Tibial artery (tissue), 4 donors: ENCODE results near the gene SMYD3.
A peak's percentile ranks its signal among the peaks of the same experiment; 100 is the strongest.

Experiments
- DNase-seq, 2 donors: peaks; one replicate each; pipeline ENCODE4 v3.0.0-alpha.2; 2019
- H3K27ac ChIP-seq, 2 donors: fragments of 200-600 bp; sonication (generic) in 1 of 2; 1 replicate in 1 of 2; 2 replicates in 1 of 2; pipeline ENCODE4 v1.5.1; 2018 to 2019; ENCODE audit warnings: mild to moderate bottlenecking in 1 of 2
- H3K27me3 ChIP-seq, 2 donors: fragments of 200-600 bp; sonication (generic) in 1 of 2; one replicate each; pipeline versions ENCODE4 v1.5.1 to v1.6.0; 2016 to 2019
- H3K36me3 ChIP-seq, 3 donors: fragments of 200-600 bp; sonication (generic) in 2 of 3; one replicate each; pipeline ENCODE4 v1.5.1; 2016 to 2019; ENCODE audit warnings: mild to moderate bottlenecking in 2 of 3
- H3K4me1 ChIP-seq, 4 donors: fragments of 200-600 bp; sonication (generic) in 2 of 4; 1 replicate in 3 of 4; 2 replicates in 1 of 4; pipeline ENCODE4 v1.5.1; 2016 to 2019
- H3K4me3 ChIP-seq, 2 donors: fragments of 200-600 bp; sonication (generic) in 1 of 2; 1 replicate in 1 of 2; 2 replicates in 1 of 2; pipeline ENCODE4 v1.5.1; 2018 to 2019; ENCODE audit warnings: mild to moderate bottlenecking in 2 of 2
- H3K9me3 ChIP-seq, 3 donors: fragments of 200-600 bp; sonication (generic) in 1 of 3; one replicate each; pipeline ENCODE4 v1.5.1; 2016 to 2019
- intact Hi-C: fragments of 100-400 bp; cut with DNase I; formaldehyde crosslinking; loops from one replicate; pipeline ENCODE4 v1.15.0; 2023; ENCODE audit warnings: low total_unique reads
- TF ChIP-seq, protein P1 (sequence below), 2 experiments: fragments of 200-600 bp in 1 of 2; fragments of 450-650 bp in 1 of 2; IDR thresholded peaks; one replicate each; pipeline ENCODE4 v1.5.1; 2017 to 2019; ENCODE audit warnings: antibody characterized with exemption in 2 of 2, mild to moderate bottlenecking in 1 of 2, moderate library complexity in 1 of 2

Gene SMYD3

DNA sequence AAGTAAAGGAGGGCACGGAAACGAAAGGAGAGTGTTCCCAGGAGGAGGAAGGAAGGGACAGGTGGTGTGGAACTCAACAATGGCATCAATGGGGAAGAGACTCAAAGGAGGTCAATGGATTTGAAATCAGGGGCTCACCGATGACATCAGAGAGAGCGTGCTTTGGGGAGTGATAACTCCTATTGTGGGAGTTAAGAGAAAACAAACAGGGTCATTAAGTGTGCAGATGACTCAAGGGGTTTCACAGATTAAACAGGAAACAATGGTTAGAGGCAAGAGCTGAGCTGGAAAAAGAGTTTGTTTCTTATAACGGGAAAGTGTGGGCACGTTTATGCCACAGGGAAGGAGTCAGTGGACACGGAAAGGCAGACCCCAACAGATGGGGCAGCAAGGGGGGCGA lies 629.1 kb downstream of the SMYD3 start:
- H3K4me3 ChIP-seq = no peak overlapping the region
- intact Hi-C loops = no loop called here
- no peak overlapping the region for H3K27ac ChIP-seq
- no peaks in the 10 kb centered on the region for H3K9me3 ChIP-seq
- no peaks in the 10 kb centered on the region for H3K4me1 ChIP-seq
- DNase-seq = no peak
- no peaks in the 10 kb centered on the region for H3K36me3 ChIP-seq
- no peaks in the 10 kb centered on the region for H3K27me3 ChIP-seq
- TF ChIP-seq, protein P1, sequence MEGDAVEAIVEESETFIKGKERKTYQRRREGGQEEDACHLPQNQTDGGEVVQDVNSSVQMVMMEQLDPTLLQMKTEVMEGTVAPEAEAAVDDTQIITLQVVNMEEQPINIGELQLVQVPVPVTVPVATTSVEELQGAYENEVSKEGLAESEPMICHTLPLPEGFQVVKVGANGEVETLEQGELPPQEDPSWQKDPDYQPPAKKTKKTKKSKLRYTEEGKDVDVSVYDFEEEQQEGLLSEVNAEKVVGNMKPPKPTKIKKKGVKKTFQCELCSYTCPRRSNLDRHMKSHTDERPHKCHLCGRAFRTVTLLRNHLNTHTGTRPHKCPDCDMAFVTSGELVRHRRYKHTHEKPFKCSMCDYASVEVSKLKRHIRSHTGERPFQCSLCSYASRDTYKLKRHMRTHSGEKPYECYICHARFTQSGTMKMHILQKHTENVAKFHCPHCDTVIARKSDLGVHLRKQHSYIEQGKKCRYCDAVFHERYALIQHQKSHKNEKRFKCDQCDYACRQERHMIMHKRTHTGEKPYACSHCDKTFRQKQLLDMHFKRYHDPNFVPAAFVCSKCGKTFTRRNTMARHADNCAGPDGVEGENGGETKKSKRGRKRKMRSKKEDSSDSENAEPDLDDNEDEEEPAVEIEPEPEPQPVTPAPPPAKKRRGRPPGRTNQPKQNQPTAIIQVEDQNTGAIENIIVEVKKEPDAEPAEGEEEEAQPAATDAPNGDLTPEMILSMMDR (IDR thresholded peaks at IDR 0.05) = no peak

DNA sequence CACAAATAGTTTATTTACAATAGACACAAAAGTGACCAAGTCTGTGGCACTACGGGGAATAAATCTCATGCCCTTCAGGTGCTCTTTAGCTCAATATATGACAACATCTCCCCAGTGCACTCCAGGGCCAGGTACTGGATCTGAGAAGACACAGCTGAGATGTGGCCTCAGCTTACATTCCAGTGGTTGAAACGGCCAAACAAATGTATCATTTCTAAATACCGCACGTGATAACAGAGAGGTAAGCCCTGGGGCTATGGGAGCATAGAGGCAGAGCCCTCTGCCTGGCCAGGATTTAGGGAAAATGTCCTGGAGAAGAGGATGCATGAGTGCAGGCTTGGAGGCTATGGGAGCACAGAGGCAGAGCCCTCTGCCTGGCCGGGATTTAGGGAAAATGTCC lies 630.5 kb downstream of the SMYD3 start:
- intact Hi-C loops = no loop called here
- no peaks in the 10 kb centered on the region for H3K4me1 ChIP-seq
- TF ChIP-seq, protein P1 (IDR thresholded peaks at IDR 0.05) = no peak

DNA sequence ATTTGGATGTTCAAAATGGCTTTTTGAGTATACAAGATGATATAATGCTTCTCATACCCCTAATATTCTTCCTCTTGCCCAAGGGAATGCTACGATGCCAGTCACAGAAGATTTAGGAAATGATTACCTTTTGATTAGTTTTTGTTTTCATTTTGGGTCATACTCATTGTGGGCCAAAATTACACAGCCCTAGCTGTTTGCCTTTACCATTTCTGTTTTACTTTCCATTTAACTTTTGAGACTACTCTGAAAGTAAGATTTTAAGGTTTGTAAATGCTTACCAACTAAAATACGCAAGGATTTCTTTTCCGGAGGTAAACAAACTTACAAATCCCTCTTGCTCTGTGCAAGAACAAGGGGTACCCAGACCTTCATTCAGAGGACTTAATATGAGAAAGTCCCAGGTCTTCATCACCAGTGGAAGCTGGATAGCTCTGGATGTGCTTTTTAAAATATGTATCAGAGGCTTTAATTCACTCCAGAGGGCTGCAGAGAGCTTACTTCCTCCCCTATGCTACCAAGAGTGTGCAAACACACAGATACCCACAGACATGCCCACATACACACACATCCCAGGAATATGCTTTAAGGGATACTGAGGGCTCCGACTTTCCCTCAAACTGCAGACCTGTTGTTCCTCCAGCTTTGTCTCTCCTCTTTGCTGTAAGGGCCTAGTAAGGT lies 631.4 kb downstream of the SMYD3 start:
- no peak for DNase-seq
- Histone ChIP-seq H3K4me1 (no peaks in the 10 kb centered on the region), H3K9me3 (no peaks in the 10 kb centered on the region), H3K27ac (no peak overlapping the region), H3K4me3 (no peak overlapping the region), H3K27me3 (no peaks in the 10 kb centered on the region), H3K36me3 (no peaks in the 10 kb centered on the region)
- TF ChIP-seq, protein P1 (IDR thresholded peaks at IDR 0.05) = no peak
- intact Hi-C loops = no loop called here

More for the DNA sequence above, 630.5 kb downstream of the SMYD3 start:
- H3K27ac ChIP-seq = no peak overlapping the region
- no peak for DNase-seq
- no peaks in the 10 kb centered on the region for H3K36me3 ChIP-seq
- H3K9me3 ChIP-seq = no peaks in the 10 kb centered on the region
- no peak overlapping the region for H3K4me3 ChIP-seq
- no peaks in the 10 kb centered on the region for H3K27me3 ChIP-seq

DNA sequence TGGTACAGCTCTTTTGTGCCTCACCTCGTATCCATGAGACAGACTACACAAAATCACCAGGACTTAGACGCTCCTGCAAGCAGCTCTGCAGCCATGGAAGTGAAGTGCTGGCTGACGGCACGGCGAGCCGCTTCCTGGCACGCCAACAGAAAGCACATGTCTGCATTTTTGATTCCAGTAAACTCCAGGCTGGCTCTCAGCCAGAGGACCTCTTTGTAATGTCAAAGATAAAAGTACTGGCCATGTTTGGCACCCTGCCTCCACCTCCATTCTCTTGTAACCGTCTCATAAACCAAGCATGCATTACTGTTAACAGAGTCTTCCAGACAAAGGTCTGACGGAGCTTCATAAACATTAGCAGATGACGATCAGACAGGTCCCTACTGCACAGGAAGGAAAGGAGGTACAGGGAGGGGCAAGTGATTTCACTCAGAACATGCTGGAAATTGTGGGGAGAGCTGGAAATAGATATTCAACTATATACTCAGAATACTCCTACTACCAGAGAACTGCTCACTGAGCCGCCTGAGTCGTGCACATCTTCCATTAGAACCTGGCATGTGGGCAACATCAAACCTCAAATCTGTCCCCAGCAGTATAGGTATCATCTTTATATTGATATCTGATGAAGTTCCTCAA lies 632.0 kb downstream of the SMYD3 start:
- TF ChIP-seq, protein P1 (IDR thresholded peaks at IDR 0.05) = no peak
- H3K4me1 ChIP-seq = no peaks in the 10 kb centered on the region
- peak in 1 of 2 donors; percentile 45 for DNase-seq
- H3K4me3 ChIP-seq = no peak overlapping the region
- H3K27me3 ChIP-seq = no peaks in the 10 kb centered on the region
- intact Hi-C loops = no loop called here
- no peaks in the 10 kb centered on the region for H3K36me3 ChIP-seq
- H3K27ac ChIP-seq = no peak overlapping the region
- H3K9me3 ChIP-seq = no peaks in the 10 kb centered on the region

DNA sequence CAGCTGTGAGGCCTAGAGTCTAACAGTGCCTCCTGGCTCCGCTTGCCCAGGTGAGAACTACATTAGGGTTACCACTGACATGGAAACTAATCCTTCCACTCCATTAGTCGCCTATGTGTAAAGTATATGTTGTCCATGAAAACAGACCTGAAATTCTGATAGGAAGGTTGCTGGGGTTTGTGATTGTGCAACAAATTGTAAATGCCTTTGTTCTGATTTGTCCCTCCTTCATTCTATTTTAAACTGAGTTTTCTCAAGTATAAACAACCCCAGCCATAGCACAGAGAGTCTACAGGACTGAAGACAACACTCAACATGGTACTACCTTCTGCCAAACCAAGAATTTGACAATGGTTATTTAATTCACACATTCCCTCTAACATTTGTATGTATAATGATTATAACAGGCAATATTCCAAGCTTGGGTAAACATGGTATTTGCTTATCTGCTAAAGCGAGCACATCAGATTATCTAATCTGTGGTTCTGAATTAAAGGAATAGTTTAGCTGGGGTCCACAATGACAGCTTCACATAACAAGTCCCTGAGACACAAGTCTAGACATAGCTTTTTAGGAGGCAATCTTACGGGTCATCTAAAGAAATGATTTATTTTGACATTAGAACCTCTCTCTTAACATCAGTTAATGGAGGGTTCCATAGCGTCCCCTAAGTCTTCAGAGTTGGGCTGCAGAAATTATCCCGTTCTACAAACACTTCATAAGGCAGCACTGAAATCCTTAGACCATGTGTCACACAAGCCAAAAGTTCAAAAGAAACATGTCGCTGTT lies 633.0 kb downstream of the SMYD3 start:
- no peak for DNase-seq
- intact Hi-C loops = no loop called here
- no peaks in the 10 kb centered on the region for H3K4me1 ChIP-seq
- TF ChIP-seq, protein P1 (IDR thresholded peaks at IDR 0.05) = no peak
- no peak overlapping the region for H3K27ac ChIP-seq
- H3K4me3 ChIP-seq = no peak overlapping the region
- no peaks in the 10 kb centered on the region for H3K36me3 ChIP-seq
- no peaks in the 10 kb centered on the region for H3K9me3 ChIP-seq
- no peaks in the 10 kb centered on the region for H3K27me3 ChIP-seq
